GM12873 (cell line): Measurements from ENCODE around the gene SNAPC2.

Source experiments
- CTCF ChIP-seq: IDR thresholded peaks from 2 replicates; pipeline ENCODE4 v1.5.1; 2012; ENCODE audit warnings: low read depth, mild to moderate bottlenecking, moderate library complexity, low read length, control low read depth; ENCODE audit not compliant: insufficient read depth; ENCODE audit errors: missing control alignments

SNAPC2 gene

GRCh38 chr19:7927605-7928333, 7.6 kb downstream of the SNAPC2 start:
- no peak for TF ChIP-seq CTCF

DNA sequence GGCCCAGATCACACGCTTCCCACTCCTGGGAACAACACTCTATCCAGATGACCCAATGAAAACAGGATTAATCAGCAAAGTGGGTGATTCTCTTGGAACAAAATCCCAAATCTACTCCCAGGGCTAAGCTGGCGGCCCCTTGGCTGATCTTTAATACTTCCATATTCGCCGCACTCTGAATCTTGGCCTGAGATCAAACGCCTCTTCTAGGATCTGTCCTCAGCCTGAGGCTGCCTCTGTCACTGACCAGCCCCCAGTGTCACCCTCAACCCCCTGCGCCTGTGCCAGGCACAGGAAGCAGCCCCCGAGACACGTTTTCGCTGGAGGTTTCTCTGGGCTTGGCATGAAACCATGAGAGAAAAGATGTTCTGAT, 8.2 kb downstream of the SNAPC2 start:
- no peak for TF ChIP-seq CTCF

GRCh38 chr19:7928741-7929701, 8.9 kb downstream of the SNAPC2 start:
- peak; percentile 68 for TF ChIP-seq CTCF

- TF ChIP-seq CTCF: no peak
Measured at GRCh38 chr19:7930765-7931164, 10.6 kb downstream of the SNAPC2 start.

DNA sequence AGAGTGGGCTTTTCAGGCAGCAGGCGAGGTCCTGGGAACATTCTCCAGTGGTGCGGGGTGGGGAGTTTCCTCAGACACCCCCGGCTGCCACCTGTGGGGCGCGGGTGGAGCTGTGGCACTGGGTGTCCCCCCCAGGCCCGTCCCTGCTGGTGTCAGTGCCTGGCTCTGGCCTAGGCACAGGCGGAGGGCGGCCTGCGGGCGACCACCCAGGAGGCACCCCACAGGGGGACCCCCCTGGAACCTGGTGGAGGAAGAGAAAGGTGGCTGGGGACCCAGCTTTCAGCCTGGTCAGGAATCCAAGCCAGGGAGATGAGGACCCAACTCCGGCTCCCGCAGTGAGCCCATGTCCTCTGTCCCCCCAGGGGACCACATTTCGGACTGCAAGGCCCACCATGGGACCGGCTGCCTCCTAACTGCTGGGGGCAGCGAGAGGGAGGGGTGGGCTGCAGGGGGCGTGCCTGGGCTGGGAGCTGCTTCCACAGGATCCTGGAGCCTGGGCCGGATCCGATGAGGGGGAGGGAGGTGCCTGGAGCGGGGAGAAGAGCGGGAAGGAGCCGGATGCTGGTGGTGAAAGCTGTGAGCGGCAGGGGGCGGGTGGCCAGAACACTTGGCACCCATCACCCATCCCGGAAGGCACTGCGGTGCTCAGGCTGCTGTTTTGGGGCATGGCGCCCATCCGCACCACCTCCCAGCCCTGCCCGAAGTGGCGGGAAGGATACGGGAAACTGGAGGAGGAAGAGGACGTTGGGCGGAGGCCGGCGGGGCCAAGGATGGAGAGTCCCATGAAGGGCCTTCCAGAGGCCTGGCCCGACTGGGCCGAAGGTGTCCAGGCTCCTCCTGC, 11.3 kb downstream of the SNAPC2 start:
- no peak for TF ChIP-seq CTCF

- TF ChIP-seq CTCF: no peak
Measured at GRCh38 chr19:7932276-7932929, 12.3 kb downstream of the SNAPC2 start.
